ENCODE data around the gene RNPC3.

Gene RNPC3

DNA sequence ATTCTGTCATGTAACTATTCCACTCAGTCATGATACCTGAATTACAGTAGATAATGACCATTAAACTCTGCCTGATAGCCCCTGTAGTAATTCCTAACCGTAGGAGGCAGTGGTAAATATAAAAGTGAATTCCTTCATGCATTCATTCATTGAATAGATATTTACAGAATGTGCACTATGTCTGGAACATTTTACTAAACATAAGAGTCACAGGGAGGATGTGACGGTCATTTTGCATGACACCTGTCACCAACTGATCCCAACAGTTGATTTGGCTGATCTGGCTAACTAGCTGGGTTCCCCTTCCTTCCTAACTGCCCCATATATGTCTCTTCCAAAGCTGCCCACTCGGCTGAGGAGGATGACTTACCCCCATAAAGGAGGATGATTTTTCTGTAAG lies 2.2 kb upstream of the RNPC3 start:
- no peak overlapping the region for H3K27ac ChIP-seq
- TF ChIP-seq, protein P1, sequence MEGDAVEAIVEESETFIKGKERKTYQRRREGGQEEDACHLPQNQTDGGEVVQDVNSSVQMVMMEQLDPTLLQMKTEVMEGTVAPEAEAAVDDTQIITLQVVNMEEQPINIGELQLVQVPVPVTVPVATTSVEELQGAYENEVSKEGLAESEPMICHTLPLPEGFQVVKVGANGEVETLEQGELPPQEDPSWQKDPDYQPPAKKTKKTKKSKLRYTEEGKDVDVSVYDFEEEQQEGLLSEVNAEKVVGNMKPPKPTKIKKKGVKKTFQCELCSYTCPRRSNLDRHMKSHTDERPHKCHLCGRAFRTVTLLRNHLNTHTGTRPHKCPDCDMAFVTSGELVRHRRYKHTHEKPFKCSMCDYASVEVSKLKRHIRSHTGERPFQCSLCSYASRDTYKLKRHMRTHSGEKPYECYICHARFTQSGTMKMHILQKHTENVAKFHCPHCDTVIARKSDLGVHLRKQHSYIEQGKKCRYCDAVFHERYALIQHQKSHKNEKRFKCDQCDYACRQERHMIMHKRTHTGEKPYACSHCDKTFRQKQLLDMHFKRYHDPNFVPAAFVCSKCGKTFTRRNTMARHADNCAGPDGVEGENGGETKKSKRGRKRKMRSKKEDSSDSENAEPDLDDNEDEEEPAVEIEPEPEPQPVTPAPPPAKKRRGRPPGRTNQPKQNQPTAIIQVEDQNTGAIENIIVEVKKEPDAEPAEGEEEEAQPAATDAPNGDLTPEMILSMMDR (IDR thresholded peaks at IDR 0.05), result no peak
- no peak for TF ChIP-seq ZFX (IDR thresholded peaks at IDR 0.05; ENCODE audit: borderline replicate concordance)

DNA sequence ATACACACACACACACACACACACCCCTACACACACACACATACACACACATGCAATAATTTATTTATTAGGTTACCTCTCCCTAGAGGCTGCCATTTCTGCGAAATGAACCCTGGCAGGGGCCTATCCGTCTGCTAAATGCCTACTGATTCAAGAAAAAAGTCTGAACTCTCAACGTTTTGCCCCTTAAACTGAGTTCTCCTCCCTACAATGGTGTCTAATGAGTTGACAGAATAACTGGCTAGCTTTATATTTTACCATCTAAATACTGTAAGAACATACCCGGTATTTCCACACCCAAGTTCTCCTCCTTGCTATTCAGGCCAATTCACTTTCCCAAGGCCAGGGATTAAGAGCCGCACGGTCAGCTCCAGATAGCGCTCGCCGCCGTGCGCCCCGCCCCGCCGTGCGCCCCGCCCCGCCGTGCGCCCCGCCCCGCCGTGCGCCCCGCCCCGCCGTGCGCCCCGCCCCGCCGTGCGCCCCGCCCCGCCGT lies 339 bp upstream of the RNPC3 start:
- TF ChIP-seq, protein P1 (IDR thresholded peaks at IDR 0.05), result no peak
- TF ChIP-seq ZFX (IDR thresholded peaks at IDR 0.05; ENCODE audit: borderline replicate concordance), result no peak
- H3K27ac ChIP-seq, result peak overlapping the region; percentile 91

GRCh38 chr1:103527331-103527730 lies 1.8 kb downstream of the RNPC3 start:
- TF ChIP-seq ZFX (IDR thresholded peaks at IDR 0.05; ENCODE audit: borderline replicate concordance), result no peak
- TF ChIP-seq, protein P1 (IDR thresholded peaks at IDR 0.05), result no peak
- no peak overlapping the region for H3K27ac ChIP-seq

GRCh38 chr1:103529746-103530145 lies 4.2 kb downstream of the RNPC3 start:
- TF ChIP-seq, protein P1 (IDR thresholded peaks at IDR 0.05), result no peak
- no peak for TF ChIP-seq ZFX (IDR thresholded peaks at IDR 0.05; ENCODE audit: borderline replicate concordance)
- no peak overlapping the region for H3K27ac ChIP-seq

- TF ChIP-seq ZFX (IDR thresholded peaks at IDR 0.05; ENCODE audit: borderline replicate concordance), result no peak
- TF ChIP-seq, protein P1 (IDR thresholded peaks at IDR 0.05), result no peak
Measured at GRCh38 chr1:103538226-103538625, 12.7 kb downstream of the RNPC3 start.

DNA sequence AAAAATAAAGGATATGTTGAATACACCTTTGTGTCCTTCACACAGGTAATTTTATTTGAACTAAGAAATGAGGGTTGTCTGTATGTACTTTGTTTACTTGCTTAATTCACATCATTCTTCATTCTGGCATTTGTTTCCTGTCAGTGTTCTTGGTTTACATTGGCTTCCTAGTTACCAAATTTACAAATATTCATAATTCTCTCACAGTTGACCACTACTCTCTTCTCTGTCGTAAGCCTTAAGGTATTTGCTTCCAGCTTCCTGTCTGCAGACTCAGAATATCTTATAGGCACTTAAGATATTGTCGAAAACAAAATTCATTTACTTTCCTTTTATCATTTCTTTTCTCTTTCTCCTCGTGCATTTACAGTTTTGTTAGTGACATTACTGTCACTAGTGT lies 15.9 kb downstream of the RNPC3 start:
- no peak overlapping the region for H3K27ac ChIP-seq
- TF ChIP-seq ZFX (IDR thresholded peaks at IDR 0.05; ENCODE audit: borderline replicate concordance), result no peak
- TF ChIP-seq, protein P1 (IDR thresholded peaks at IDR 0.05), result no peak

More at GRCh38 chr1:103538226-103538625, 12.7 kb downstream of the RNPC3 start:
- H3K27ac ChIP-seq, result no peak overlapping the region

GRCh38 chr1:103546496-103546895 lies 21.0 kb downstream of the RNPC3 start:
- TF ChIP-seq, protein P1 (IDR thresholded peaks at IDR 0.05), result no peak
- no peak for TF ChIP-seq ZFX (IDR thresholded peaks at IDR 0.05; ENCODE audit: borderline replicate concordance)
- H3K27ac ChIP-seq, result no peak overlapping the region
